ENCODE results near the gene RPH3AL. TPM values are rescaled to one million over a fixed set of nuclear protein-coding genes. Genes with fewer than 3 reads are reported as not detected.
A peak's percentile ranks its signal among the peaks of the same experiment; 100 is the strongest.

RPH3AL gene
- total RNA-seq, 4 donors from 2014 or later, result 9.9 to 44.7 (median 21.5) TPM

GRCh38 chr17:263773-264172, 88.8 kb downstream of the RPH3AL start:
- Histone ChIP-seq H3K36me3 (no peaks in the 10 kb centered on the region), H3K4me1 (no peaks in the 10 kb centered on the region), H3K9me3 (no peaks in the 10 kb centered on the region), H3K27me3 (no peaks in the 10 kb centered on the region), H3K27ac (no peak overlapping the region), H3K4me3 (no peak overlapping the region)
- DNase-seq, result peak; percentile 4
- TF ChIP-seq POLR2A (IDR thresholded peaks at IDR 0.05) (no peak), CTCF (IDR thresholded peaks at IDR 0.05) (no peak)
- intact Hi-C loops (cut with DNase I; ENCODE audit: low total_unique reads), result no loop called here

DNA sequence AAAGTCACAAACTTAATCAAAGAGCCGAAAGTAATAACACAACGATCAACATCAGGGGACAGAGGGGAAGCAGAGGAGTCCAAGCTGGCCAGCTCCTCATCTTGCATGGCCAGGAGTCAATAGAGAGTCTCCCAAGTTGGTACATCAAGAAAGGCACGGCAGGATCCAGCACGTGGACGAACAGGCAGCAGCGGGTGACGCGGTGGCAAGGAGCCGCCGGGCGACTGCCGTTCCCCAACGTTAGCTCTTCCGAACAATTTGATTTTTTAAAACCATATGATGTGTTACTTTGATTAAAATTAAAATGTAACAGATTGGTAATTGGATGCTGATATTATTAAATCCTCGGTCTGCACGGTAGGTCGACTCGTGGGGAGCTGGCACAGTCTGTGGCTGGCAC, 89.3 kb downstream of the RPH3AL start:
- Histone ChIP-seq H3K36me3 (no peaks in the 10 kb centered on the region), H3K27ac (no peak overlapping the region), H3K4me1 (no peaks in the 10 kb centered on the region), H3K9me3 (no peaks in the 10 kb centered on the region), H3K4me3 (no peak overlapping the region), H3K27me3 (no peaks in the 10 kb centered on the region)
- peak; percentile 2 to 3 for DNase-seq
- TF ChIP-seq POLR2A (IDR thresholded peaks at IDR 0.05) (no peak), CTCF (IDR thresholded peaks at IDR 0.05) (no peak)
- intact Hi-C loops (cut with DNase I; ENCODE audit: low total_unique reads), result no loop called here

GRCh38 chr17:261635-262034, 91.0 kb downstream of the RPH3AL start:
- Histone ChIP-seq H3K27ac (no peak overlapping the region), H3K9me3 (no peaks in the 10 kb centered on the region), H3K4me1 (no peaks in the 10 kb centered on the region), H3K4me3 (no peak overlapping the region), H3K27me3 (no peaks in the 10 kb centered on the region), H3K36me3 (no peaks in the 10 kb centered on the region)
- intact Hi-C loops (cut with DNase I; ENCODE audit: low total_unique reads), result no loop called here
- no peak for TF ChIP-seq POLR2A (IDR thresholded peaks at IDR 0.05)
- no peak for TF ChIP-seq CTCF (IDR thresholded peaks at IDR 0.05)
- peak in 1 of 2 donors; percentile 14 for DNase-seq

DNA sequence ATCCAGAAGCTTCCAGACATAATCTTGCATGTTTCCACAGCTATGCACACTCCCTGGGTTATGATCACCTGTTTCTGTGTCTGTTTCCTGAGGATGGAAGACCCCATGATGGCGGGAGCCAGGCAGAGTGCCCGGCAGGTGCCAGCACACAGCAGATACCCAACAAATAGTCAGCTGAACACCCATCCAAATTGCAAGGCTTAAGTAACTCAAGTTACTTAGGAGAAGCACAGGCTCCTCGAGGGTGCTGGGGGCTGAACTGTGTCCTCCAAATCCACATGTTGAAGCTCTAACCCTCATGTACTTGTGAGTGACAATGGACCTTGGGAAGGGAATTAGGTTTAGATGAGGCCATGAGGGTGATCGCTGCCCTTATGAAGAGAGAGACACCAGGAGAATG, 91.7 kb downstream of the RPH3AL start:
- no peak for TF ChIP-seq POLR2A (IDR thresholded peaks at IDR 0.05)
- TF ChIP-seq CTCF (IDR thresholded peaks at IDR 0.05), result no peak
- DNase-seq, result peak in 1 of 2 donors; percentile 1
- intact Hi-C loops (cut with DNase I; ENCODE audit: low total_unique reads), result no loop called here
- Histone ChIP-seq H3K27ac (peak overlapping the region in 1 of 2 donors; percentile 1), H3K36me3 (no peaks in the 10 kb centered on the region), H3K27me3 (no peaks in the 10 kb centered on the region), H3K9me3 (no peaks in the 10 kb centered on the region), H3K4me1 (no peaks in the 10 kb centered on the region), H3K4me3 (no peak overlapping the region)

GRCh38 chr17:260031-260791, 92.4 kb downstream of the RPH3AL start:
- peak; percentile 8 for DNase-seq
- TF ChIP-seq CTCF (IDR thresholded peaks at IDR 0.05) (no peak), POLR2A (IDR thresholded peaks at IDR 0.05) (no peak)
- H3K4me1 ChIP-seq, result no peaks in the 10 kb centered on the region
- H3K4me3 ChIP-seq, result no peak overlapping the region
- no peaks in the 10 kb centered on the region for H3K27me3 ChIP-seq
- H3K36me3 ChIP-seq, result no peaks in the 10 kb centered on the region
- no peak overlapping the region for H3K27ac ChIP-seq
- no peaks in the 10 kb centered on the region for H3K9me3 ChIP-seq
- intact Hi-C loops (cut with DNase I; ENCODE audit: low total_unique reads), result no loop called here
